KMS-11 (cell line): ENCODE results near the gene WDR55.
"Not testable (repeated sequence)": the region's sequence is repeated elsewhere in the genome, so short reads cannot be mapped to it uniquely, and the experiment has no call there.

Experiments used
- H2AFZ ChIP-seq: fragments of 200-600 bp; sonication (generic); 2 replicates; pipeline ENCODE4 v1.6.1; 2016; ENCODE audit warnings: antibody characterized with exemption, mixed run types, low read depth
- H3K27ac ChIP-seq: fragments of 200-600 bp; sonication (generic); 2 replicates; pipeline ENCODE4 v1.6.1; 2016; ENCODE audit warnings: mild to moderate bottlenecking, mixed run types
- H3K27me3 ChIP-seq: fragments of 200-600 bp; sonication (generic); 2 replicates; pipeline ENCODE4 v1.6.1; 2017; ENCODE audit warnings: mild to moderate bottlenecking, low read depth, mixed run types, moderate library complexity; ENCODE audit not compliant: insufficient read depth
- H3K36me3 ChIP-seq: fragments of 200-600 bp; sonication (generic); 2 replicates; pipeline ENCODE4 v1.6.1; 2017; ENCODE audit warnings: mild to moderate bottlenecking, mixed run types; ENCODE audit not compliant: insufficient read depth
- H3K4me1 ChIP-seq: fragments of 200-600 bp; sonication (generic); 2 replicates; pipeline ENCODE4 v1.6.1; 2016; ENCODE audit warnings: mild to moderate bottlenecking, low read depth, mixed run types; ENCODE audit not compliant: poor library complexity, severe bottlenecking
- H3K4me2 ChIP-seq: fragments of 200-600 bp; sonication (generic); 2 replicates; pipeline ENCODE4 v1.7.0; 2016; ENCODE audit warnings: mild to moderate bottlenecking, mixed run types
- H3K4me3 ChIP-seq: fragments of 200-600 bp; sonication (generic); IDR thresholded peaks from 2 replicates; pipeline ENCODE4 v1.6.1; 2017; ENCODE audit warnings: low read depth, low read length, mixed read lengths; ENCODE audit not compliant: insufficient read depth
- H3K79me2 ChIP-seq: fragments of 200-600 bp; sonication (generic); 2 replicates; pipeline ENCODE4 v1.6.1; 2016; ENCODE audit warnings: low read depth, mixed run types; ENCODE audit not compliant: insufficient read depth
- H3K9ac ChIP-seq: fragments of 200-600 bp; sonication (generic); 2 replicates; pipeline ENCODE4 v1.6.1; 2016; ENCODE audit warnings: mild to moderate bottlenecking, mixed run types
- H4K20me1 ChIP-seq: fragments of 200-600 bp; sonication (generic); 2 replicates; pipeline ENCODE4 v1.6.1; 2016; ENCODE audit warnings: mild to moderate bottlenecking, mixed run types; ENCODE audit not compliant: insufficient read depth
- TF ChIP-seq, protein P1 (sequence below): fragments of 200-600 bp; sonication (generic); conservative IDR thresholded peaks from 2 replicates; pipeline ENCODE4 v1.6.1; 2017; ENCODE audit warnings: low read depth, mild to moderate bottlenecking, antibody characterized with exemption, low read length, moderate library complexity, mixed read lengths

The WDR55 gene

DNA sequence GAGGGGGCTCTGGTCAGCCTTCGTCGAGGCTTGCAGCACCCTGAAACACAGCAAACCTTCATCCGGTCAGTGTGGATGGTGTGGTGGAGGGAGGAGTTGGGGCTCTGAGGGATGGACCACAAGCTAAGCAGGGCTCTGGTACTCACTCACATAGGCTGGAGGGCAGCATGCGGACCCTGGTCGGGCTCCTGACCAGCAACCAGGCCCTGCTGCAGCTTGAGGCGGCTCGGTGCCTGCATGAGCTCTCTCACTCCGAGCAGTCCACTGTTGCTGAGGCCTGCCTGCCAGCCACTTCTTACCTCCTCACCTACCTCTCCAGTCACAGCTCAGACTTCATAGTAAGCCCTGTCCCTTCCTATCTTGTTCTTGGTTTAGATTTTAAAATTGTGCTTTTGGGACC, 23.0 kb upstream of the WDR55 start:
- H3K4me3 ChIP-seq, result no peak overlapping the region
- no peaks in the 10 kb centered on the region; the same call in 1 of the 2 replicates for H3K79me2 ChIP-seq
- H3K36me3 ChIP-seq, result no peaks in the 10 kb centered on the region
- peaks cover 22% of the 10 kb centered on the region for H3K4me1 ChIP-seq
- H4K20me1 ChIP-seq, result no peaks in the 10 kb centered on the region
- TF ChIP-seq, protein P1, sequence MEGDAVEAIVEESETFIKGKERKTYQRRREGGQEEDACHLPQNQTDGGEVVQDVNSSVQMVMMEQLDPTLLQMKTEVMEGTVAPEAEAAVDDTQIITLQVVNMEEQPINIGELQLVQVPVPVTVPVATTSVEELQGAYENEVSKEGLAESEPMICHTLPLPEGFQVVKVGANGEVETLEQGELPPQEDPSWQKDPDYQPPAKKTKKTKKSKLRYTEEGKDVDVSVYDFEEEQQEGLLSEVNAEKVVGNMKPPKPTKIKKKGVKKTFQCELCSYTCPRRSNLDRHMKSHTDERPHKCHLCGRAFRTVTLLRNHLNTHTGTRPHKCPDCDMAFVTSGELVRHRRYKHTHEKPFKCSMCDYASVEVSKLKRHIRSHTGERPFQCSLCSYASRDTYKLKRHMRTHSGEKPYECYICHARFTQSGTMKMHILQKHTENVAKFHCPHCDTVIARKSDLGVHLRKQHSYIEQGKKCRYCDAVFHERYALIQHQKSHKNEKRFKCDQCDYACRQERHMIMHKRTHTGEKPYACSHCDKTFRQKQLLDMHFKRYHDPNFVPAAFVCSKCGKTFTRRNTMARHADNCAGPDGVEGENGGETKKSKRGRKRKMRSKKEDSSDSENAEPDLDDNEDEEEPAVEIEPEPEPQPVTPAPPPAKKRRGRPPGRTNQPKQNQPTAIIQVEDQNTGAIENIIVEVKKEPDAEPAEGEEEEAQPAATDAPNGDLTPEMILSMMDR, result no peak
- no peak overlapping the region for H2AFZ ChIP-seq
- H3K27me3 ChIP-seq, result no peaks in the 10 kb centered on the region
- no peak overlapping the region for H3K4me2 ChIP-seq
- no peak overlapping the region for H3K27ac ChIP-seq
- H3K9ac ChIP-seq, result no peak overlapping the region

DNA sequence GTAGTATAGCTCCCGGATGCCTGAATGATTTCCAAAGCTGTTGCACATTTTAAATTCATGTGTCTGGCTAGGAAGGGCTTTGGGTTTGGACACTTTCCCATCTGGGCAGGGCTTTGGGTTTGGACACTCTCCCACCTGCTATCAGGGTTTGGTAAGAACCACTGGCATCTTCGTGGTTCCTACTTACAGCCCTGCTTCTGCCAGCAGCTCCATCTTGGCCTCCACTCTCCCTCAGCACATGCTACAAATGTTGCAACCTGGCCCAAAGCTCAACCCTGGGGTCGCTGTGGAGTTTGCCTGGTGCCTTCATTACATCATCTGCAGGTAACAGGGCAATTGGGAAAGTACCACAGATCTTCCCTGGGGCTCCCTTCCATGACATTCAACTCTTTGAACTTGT, 22.0 kb upstream of the WDR55 start:
- Histone ChIP-seq H4K20me1 (no peaks in the 10 kb centered on the region), H3K36me3 (no peaks in the 10 kb centered on the region), H3K27me3 (no peaks in the 10 kb centered on the region), H3K4me2 (no peak overlapping the region), H2AFZ (no peak overlapping the region), H3K4me3 (no peak overlapping the region), H3K4me1 (peaks cover 22% of the 10 kb centered on the region), H3K9ac (no peak overlapping the region), H3K79me2 (no peaks in the 10 kb centered on the region; the same call in 1 of the 2 replicates), H3K27ac (no peak overlapping the region)
- TF ChIP-seq, protein P1, result no peak

DNA sequence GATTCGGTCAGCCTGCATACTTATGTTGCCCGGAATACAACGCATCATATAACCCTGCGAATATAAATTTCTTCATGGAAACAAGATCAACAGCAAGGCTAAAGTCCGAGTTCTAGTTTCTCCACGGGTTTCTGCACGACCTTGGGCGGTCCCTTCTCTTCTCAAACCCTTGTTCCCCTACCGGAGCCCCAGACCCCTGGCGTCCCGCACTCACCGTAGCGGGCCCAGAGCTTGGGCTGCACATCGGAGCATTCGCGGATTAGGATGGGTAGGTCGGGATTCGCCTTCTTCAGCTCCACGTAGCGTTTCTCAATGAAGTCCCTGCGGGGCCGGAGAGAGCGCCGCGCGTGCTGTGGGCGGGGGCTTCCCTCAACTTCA, 17.7 kb upstream of the WDR55 start:
- Histone ChIP-seq H3K4me1 (peaks cover 7% of the 10 kb centered on the region), H3K27me3 (no peaks in the 10 kb centered on the region), H4K20me1 (no peaks in the 10 kb centered on the region), H2AFZ (peak overlapping the region; percentile 65), H3K79me2 (peaks cover 5% of the 10 kb centered on the region; the same call in 1 of the 2 replicates), H3K4me3 (no peak overlapping the region), H3K9ac (peak overlapping the region; percentile 48; the same call in 1 of the 2 replicates), H3K36me3 (no peaks in the 10 kb centered on the region; the same call in 1 of the 2 replicates), H3K4me2 (peak overlapping the region; percentile 95), H3K27ac (peak overlapping the region; percentile 31)
- TF ChIP-seq, protein P1, result no peak

DNA sequence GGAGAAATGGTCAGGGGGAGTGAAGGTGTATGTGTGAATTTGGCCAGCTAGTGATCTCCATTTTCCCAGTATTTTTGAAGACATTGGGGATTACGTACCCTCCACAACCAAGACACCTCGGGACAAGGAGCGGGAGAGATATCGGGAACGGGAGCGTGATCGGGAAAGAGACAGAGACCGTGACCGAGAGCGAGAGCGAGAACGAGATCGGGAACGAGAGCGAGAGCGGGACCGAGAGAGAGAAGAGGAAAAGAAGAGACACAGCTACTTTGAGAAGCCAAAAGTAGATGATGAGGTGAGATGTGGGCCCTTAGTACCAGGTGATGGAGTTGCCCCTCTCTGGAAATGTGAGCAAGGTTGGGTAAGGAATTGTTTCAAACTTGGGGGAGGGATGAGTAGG, 5.8 kb upstream of the WDR55 start:
- Histone ChIP-seq H3K79me2 (no peaks in the 10 kb centered on the region), H3K27ac (no peak overlapping the region), H4K20me1 (no peaks in the 10 kb centered on the region), H3K4me2 (no peak overlapping the region), H2AFZ (no peak overlapping the region), H3K4me1 (peaks cover 22% of the 10 kb centered on the region), H3K36me3 (no peaks in the 10 kb centered on the region; the same call in 1 of the 2 replicates), H3K9ac (no peak overlapping the region), H3K4me3 (no peak overlapping the region), H3K27me3 (no peaks in the 10 kb centered on the region)
- TF ChIP-seq, protein P1, result no peak

DNA sequence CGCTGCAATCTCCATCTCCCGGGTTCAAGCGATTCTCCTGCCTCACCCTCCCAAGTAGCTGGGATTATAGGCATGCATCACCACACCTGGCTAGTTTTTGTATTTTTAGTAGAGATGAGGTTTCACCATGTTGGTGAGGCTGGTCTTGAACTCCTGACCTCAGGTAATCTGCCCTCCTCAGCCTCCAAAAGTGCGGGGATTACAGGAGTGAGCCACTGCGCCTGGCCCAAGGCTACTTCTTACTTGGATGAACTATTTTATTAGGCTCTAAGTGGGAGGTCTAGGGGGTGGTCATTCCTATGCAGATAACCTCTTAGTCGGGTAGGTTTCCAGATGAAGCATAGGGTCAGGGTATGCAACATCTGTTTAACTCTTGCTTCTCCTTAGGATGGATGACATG, 4.3 kb upstream of the WDR55 start:
- H3K4me2 ChIP-seq, H4K20me1 ChIP-seq, H3K79me2 ChIP-seq, H2AFZ ChIP-seq, H3K4me3 ChIP-seq, H3K27me3 ChIP-seq, H3K9ac ChIP-seq, H3K27ac ChIP-seq, H3K36me3 ChIP-seq: not testable (repeated sequence)
- peaks cover 23% of the 10 kb centered on the region for H3K4me1 ChIP-seq
